Measurements from ENCODE around the gene SGPP2.
A peak's percentile ranks its signal among the peaks of the same experiment; 100 is the strongest.
"Not testable (repeated sequence)": the region's sequence is repeated elsewhere in the genome, so short reads cannot be mapped to it uniquely, and the experiment has no call there.

The SGPP2 gene, protein sequence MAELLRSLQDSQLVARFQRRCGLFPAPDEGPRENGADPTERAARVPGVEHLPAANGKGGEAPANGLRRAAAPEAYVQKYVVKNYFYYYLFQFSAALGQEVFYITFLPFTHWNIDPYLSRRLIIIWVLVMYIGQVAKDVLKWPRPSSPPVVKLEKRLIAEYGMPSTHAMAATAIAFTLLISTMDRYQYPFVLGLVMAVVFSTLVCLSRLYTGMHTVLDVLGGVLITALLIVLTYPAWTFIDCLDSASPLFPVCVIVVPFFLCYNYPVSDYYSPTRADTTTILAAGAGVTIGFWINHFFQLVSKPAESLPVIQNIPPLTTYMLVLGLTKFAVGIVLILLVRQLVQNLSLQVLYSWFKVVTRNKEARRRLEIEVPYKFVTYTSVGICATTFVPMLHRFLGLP

DNA sequence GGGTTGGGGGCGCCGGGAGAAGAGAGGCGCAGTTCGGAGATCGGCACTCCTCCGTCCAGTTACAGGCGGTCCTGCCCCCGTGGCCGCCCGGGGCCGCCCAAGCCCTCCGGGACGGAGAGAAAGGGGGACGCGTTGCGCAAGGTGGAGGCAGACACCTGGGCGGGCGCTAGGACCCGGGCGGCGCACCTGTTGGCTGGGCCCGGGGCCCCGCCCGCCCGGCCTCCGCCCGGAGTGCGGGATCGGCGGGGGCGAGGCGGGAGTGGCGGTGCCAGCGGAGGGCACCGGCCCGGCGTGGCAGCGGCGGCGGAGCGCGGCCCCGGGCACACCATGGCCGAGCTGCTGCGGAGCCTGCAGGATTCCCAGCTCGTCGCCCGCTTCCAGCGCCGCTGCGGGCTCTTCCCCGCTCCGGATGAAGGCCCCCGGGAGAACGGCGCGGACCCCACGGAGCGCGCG, at the start of gene SGPP2:
Gene SGPP2 (plus strand): TSS at position 268 of the 453 bp plus-strand sequence. CDS start 60 bp downstream, at position 328.
- no peak for DNase-seq

DNA sequence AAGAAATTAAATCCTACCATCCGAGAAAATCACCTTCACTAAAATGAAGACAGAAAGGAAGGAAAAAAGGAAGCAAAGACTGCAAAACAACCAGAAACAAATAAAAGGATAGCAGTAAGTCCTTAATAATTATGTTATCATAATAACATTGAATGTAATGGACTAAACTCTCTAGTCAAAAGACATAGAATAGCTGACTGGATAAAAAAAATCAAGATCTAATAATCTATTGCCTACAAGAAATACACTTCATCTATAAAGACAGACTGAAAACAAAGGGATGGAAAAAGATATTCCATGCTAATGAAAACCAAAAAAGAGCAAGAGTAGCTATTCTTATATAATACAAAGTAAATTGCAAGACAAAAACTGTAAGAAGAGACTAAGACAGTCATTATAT, 48.5 kb upstream of the SGPP2 start:
- DNase-seq: no peak

DNA sequence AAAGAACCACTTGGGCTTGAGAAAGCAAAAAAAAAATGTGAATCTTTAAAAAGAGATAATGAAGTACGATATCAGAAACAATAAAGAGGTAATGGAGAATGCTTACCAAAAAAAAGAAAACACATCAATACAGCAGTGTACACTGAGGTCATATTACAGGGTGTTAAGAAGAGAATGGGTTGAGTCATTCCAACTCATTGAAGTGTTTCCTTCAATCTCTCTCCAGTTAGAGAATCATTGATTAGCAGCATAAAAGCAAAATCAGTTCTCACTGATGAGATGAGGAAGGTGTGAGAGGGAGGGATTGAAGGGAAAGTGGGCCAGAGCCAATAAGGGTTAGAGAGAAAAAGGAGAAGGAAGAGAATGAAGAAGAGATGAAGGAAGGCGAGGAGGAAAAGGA, 43.9 kb upstream of the SGPP2 start:
- no peak for DNase-seq

DNA sequence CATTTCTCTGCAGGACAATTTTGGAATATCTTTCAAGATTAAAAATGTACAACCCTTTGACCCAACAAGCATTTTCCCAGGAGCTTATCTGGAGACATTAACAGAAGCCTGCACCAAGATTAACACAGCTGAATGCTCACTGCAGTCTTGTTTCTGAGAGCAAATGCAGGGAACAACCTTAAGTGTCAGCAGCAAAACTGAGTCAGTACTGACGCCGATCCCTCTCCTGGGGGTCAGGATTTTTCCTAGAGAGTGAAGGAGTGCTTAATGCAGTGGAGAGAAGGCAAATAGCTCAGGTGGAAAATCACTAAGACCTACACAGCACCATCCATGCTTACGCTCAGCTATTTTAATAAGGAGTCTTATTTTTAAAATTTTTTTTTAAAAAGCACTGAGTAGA, 42.8 kb upstream of the SGPP2 start:
- DNase-seq: no peak

DNA sequence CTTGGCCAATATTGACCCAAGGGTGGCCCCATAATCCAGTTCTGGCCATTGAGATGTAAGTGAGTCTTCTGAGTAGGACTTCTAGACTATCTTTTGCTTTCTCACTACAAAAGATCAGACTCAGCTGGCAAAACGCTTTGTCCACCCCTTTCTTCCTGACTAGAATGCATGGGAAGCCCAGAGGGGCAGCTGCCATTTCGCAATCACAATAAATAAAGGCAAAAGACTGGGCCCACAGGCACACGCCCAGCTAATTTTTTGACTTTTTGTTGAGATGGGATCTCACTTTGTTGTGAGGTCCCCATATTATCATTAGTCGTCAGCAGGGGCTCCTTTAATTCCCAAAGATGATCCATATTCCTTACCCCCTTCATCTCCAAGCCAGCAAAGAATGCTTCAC, 41.1 kb upstream of the SGPP2 start:
- no peak for DNase-seq

DNA sequence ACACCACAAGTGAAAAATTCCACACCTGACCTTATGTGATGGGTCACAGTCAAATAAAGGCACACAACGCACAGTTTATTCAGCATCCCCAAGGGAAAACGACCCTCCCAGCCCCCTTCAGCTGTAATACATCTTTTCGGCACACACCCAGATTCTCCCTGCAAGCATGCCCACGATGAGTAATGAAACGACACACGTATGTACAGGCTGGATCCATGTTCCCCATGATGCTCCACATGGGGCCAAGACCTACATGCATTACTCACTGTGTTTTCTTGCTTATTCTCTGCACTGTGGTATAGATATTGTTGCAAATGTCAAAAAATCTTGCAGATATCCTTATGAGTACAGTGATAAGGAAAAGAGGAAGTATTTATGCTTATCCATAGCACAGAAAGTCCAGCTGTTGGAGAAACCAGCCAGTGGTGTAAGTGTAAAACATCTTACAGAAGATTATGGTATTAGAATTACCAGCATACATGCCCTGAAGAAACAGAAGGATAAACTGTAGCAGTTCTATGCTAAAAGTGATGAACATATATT, 32.5 kb upstream of the SGPP2 start:
- no peak for DNase-seq

DNA sequence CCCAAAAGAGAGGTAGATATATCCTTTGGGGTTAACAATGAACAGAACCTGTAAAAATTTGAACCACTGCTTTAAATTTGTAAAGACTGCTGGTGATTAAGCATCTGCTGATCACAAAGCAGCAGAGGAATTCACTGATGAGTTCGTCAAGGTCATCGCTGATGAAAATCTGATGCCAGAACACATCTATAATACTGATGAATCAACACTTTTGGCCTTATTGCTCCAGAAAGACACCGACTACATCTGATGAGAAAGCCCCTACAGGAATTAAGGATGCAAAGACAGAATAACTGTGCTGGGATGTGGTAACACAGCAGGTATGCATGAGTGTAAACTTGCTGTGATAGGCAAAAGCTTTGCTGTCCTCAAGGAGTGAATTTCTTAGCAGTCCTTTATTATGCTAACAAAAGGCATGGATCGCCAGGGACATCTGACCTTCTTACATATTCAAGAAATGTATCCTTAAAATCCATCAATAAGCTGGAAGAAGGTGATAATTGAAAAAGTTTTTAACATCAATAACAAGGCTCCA, 30.5 kb upstream of the SGPP2 start:
- DNase-seq: no peak

DNA sequence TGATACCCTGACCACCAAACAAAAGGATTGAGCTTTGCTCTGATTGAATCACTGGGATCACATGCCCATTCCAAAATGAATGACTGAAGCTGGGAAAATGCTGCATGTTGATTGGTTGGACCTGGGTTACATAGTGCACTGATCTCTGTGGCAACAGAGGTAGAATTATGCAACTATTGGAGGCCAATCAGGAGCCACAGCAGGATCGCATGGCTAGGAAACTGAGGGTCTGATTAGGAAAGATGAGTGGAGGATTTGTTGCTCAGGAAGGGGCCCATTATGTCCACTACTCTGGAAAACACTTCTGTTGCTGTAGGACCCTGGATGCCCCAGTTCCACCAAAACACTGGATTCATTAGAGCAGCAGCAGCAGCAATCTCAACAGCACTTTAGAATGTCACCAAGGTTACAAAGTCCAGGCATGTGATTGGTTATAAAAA, 25.9 kb upstream of the SGPP2 start:
- DNase-seq: peak; percentile 49

DNA sequence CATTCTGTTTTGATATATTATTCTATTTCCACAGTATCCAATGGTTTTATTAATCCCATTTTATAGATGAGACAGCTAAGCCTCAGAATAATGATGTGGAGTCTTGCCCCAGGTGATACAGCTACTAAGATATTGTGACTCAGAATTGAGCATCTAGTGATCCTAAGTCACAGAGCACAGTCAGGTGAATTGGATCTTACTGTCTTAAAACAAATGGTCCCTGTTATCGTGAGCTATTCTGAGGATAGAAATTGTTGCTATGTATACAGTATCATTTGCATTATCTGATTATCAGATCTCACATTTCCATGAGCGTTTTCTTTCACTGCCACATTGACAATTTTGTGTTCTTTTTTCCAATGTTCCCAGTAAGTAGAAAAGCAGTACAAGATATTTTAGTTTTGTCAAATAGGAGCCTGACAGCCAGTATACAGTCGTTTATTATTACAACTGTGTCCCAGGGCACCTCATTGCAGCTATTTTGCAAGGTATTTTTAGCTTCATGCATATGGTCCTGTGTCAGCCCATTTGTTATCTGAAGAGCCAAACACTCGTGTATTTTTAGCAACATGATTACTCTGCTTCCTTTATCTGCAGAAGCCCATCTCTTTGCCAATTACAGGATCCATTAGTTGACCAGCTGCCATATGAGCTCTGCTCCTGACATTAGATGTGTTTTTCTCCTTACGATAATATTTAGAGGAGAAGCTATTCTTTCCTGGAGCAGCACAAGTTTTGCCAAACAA, 25.1 kb upstream of the SGPP2 start:
- peak; percentile 88 for DNase-seq

DNA sequence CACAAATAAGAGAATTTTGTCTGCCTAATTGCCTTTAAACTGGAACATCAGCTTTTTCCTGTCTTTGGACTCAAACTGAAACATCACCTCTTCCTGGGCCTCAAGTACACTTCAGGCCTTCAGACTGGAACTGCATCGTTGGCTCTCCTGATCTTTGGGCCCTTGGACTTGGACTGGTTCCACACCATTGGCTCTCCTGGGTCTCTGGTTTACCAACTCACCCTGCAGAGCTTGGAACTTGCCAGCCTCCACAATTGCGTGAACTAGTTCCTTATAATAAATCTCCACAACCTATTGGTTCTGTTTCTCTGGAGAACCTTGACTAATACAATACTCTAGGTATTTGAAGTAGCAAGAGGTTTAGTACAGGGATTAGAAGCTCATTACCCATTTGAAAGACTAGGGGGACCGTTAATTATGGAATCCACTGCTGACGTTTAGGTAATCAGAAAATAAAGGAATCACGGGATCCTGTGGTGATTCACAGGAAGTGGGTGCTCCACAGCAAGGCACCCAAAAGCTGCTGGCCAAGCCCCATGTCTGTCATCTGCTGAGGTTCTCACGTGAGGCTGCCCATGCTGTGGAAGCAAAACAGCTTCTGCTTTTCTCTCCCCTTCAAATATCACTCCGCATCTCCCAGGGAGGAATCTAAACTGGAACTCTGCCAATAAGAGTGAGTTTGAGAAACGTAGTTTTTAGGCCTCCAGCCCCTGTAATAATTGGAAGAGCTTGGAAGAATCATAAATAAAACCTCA, 20.0 kb upstream of the SGPP2 start:
- DNase-seq: no peak

DNA sequence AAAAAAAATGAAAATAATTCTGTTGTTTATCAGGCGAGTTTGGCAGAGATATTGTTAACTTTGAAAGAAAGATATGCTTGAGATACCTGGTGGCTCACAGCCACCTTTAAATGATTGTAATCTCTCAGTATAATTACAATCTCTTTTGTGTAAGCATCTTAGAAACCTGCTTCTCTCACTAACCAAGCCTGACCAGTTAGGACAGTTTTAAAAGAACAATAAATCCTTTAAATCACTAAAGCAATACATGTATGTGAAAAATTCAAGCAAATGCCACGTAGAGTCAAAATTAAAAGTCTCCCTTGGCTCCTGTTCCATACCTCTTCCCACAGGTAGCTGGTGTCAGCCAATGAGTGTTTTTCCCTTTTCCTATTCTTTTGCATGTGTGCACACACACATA, 15.7 kb upstream of the SGPP2 start:
- no peak for DNase-seq

DNA sequence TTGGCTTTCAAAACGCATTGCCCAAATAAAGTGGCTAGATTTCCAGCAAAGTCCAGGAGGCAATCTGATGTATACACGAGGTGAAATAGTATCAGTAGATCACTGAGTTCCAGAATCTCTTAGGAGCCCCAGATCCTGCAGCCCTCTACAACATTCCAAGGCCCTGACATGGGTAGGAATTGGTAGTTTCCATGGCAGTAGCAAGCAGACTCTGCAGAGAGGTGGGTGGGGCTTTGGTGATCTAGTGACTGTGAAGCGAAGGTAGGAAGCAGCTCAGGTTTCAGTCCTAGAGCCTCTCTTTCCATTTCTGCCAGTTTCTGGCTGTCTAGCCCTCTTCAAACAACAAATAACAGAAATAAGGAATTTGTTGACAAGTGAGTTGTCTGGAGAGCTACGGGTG, 13.8 kb upstream of the SGPP2 start:
- DNase-seq: no peak

DNA sequence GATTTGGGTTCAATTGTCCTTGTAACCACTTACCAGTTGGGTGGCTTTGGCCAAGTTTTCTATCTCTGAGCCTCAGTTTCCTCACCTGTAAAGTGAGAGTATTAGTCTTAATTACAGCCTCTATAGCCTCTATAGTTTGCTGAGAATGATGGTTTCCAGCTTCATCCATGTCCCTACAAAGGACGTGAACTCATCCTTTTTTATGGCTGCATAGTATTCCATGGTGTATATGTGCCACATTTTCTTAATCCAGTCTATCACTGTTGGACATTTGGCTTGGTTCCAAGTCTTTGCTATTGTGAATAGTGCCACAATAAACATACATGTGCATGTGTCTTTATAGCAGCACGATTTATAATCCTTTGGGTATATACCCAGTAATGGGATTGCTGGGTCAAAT, 12.0 kb upstream of the SGPP2 start:
- not testable (repeated sequence) for DNase-seq

DNA sequence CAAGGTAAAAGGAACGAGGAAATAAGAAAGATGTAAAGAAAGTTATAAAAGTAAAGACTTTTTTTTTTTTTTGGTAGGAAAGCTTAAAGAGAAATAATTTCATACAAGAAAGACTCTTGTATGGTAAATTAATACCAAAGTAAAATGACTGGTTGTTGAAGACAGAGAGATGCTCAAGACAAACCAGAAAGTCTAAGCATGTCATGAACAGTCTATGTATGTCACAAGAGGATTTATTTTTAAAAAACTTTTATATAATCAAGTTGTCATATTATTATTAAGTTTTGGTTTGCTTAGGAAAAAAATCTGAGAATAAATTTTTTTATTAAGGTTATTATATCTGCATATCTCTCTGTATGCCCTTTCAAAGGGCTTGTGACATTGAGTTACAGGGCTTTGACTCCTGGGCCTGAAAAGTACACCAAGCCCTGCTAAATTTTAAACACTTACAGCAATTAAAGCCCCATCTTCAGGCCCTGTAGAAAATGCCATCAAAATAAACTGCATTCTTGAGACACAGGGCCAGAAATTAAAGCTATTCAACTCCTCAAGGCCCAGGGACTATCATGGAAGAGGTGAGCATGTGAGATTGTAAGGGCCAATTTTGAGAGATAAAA, 10.9 kb upstream of the SGPP2 start:
- DNase-seq: no peak

DNA sequence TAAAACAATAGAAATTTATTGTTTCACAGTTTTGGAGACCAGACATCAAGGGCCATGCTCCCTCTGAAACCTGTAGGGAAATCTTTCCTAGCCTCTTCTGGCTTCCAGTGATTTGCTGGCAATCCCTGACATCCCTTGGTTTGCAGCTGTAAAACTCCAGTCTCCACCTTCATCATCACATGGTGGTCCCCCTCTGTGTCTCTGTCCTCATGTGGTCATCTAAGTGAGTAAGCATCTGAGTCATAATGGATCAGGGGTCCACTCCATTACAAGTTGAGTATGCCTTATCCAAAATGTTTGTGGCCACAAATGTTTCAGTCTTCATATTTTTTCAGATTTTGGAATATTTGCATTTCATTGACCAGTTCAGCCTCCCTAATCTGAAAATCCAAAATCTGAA, 5.6 kb upstream of the SGPP2 start:
- no peak for DNase-seq

DNA sequence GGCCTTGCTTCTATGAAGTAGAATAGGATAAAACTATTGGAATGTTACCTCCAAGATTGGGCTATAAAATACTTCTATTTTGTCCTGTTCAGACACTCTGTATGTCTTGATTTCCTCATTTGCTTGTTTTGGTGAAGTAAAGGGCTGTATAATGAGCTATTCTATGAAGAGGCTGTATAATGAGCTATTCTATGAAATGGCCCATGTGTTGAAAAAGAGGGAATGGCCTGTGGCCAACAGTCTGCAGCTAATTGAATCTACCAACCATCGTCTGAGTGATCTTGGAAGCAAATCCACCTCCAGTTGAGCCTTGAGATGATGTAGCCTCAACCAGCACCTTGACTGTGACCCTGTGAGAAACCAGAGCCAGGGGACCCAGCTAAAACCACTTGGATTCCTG, 3.8 kb upstream of the SGPP2 start:
- DNase-seq: no peak

DNA sequence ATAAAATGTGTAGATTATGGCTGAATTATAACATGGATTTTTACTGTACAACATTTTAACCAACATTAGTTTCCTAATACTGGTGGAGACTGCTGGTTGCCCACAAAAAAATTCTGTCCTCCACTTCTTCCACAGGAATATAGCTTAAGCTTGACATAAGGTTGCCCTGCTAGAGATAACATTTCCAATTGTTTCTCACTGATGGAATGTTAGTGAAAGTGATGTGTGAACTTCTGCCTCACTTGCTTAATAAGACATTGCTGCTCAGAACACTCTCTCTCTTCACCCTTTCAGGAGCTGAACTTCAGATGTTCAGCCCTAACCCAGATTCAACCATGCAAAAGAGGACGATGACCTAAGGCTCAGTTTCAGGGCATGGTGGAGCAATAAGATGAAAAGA, 2.7 kb upstream of the SGPP2 start:
- no peak for DNase-seq

DNA sequence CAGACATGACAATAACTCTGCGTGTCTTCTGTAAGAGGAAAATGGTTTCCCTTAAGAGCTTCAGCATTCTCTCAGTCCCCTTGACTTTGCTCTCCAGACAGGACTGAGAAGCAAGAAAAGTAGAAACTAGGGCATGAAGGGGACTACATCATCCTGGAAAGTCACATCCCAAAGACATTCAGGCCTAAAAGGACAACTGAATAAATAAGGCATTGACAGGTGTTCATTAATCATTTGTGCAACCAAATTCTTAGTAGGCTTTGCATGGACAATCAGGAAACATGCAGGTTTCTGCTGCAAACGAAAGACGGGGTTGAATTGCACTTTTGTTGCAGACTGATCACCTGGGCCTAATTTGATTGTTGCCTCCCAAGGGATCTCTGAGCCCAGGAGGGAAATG, 1.2 kb upstream of the SGPP2 start:
- DNase-seq: no peak

DNA sequence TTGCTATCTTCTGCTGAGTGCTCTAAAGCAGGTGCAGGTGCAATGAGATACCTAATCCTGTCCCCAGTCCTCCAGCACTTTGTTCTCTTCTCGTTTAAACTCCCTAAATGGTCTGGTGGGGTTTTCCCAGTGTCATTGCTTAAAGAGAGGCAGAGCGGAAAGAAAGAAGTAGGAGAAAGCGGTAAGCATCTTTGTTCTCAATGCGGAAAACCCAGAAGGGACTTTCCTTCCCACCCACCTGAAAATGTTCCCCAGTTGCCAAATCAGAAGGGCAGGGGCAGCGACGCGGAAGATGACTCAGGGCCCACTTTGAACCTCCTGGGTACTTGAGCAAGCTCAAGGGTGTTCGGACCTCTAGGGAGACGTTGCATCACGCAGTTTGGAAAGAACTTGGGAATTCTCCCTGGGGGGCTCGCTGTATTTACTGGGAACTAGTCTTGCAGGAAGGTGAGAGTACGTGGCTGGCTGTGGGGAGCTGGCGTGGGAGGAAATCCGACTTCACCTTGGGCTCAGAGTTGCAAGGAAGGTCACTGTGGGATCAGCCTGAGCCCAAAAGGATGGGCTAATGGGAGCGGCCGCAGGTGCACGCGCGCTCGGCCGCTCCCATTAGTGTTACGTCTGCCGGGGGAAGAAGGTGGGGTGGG, 589 bp upstream of the SGPP2 start:
- DNase-seq: no peak

DNA sequence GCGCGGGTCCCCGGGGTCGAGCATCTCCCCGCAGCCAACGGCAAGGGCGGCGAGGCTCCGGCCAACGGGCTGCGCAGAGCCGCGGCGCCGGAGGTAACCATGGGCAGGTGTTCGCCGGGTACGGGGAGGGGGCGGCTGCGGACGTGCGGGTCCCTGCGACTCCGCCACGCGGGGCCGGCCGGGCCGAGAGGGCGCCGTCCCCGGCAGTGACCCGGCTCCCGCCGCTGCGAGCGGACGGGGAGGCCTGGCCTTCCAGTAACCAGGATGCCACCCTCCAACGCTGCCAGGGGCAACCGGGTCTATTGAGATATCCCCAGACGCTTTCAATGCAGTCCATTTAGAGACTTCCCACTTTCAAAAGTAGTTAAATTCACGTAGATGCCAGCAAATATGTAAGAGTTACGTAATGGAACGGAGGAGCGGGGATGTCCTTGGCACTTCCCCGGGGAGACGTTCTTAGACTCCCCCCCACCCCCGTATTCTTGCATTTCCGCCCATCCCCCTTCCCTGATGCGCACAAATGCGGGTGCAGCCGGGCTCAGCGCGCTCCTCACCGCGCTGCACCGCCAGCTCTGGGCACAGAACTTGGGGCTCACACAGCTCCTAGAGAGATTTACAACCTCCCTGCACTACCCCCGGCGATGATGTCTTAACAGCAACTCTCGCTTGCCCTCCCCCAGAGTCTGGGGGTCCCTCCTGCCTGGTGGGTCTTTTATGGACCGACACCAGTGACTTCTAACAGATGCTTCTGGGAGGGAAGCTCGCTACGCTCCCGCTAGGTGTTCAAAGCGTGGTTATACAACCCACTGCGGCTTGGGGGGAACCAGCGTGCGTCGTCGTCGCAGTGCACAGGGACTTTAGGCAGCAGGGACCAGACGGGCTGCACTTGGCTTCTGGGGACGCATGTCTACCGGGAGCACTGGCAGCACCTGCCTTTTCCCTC, 657 bp downstream of the SGPP2 start:
- no peak for DNase-seq
